ENCODE data around the gene FAM98A. TPM values are rescaled to one million over a fixed set of nuclear protein-coding genes. Genes with fewer than 3 reads are reported as not detected.
A peak's percentile ranks its signal among the peaks of the same experiment; 100 is the strongest.

Gene FAM98A
- polyA plus RNA-seq (2011; rRNA removed) (98.7 and 135 TPM in 2 replicates), polyA minus RNA-seq (2011; rRNA and poly(A)+ RNA removed) (48.1 and 49.6 TPM in 2 replicates)

- POLR2A ChIA-PET, result interaction anchor here (0.7 kb wide), 1 partner anchor 211 kb away, joined by 3 read pairs; no protein-coding TSS in a partner anchor
- peak; percentile 97 for DNase-seq (ENCODE audit: low read depth)
- peak; percentile 26; the same call in 1 of the 2 replicates for TF ChIP-seq CTCF (IDR thresholded peaks at IDR 0.05; ENCODE audit: insufficient read depth, low read depth, low read length)
- H3K36me3 ChIP-seq (ENCODE audit: control insufficient read depth, insufficient read depth, low read length), result peaks cover 1% of the 10 kb centered on the region; the same call in 1 of the 2 replicates
- H3K4me3 ChIP-seq (ENCODE audit: low read depth, low read length), result peak within 1 kb of the TSS; percentile 91
- CTCF ChIA-PET, result interaction anchor here (1.0 to 1.9 kb wide), 2 partner anchors 16 to 566 kb away, joined by 3 to 10 read pairs; no protein-coding TSS in a partner anchor
- no peaks in the 10 kb centered on the region for H3K27me3 ChIP-seq (ENCODE audit: control insufficient read depth, insufficient read depth, low read length)
Measured at GRCh38 chr2:33599175-33599942, at the start of gene FAM98A. Gene FAM98A (minus strand): TSS chr2:33599299. CDS start chr2:33599221, 78 bp downstream.

- peak; percentile 33 for DNase-seq (ENCODE audit: low read depth)
- CTCF ChIA-PET, result interaction anchor here (0.7 kb wide), 1 partner anchor 10 kb away, joined by 3 read pairs; no protein-coding TSS in a partner anchor
- no peak for TF ChIP-seq CTCF (IDR thresholded peaks at IDR 0.05; ENCODE audit: insufficient read depth, low read depth, low read length)
- H3K4me3 ChIP-seq (ENCODE audit: low read depth, low read length), result no peak overlapping the region
- no peaks in the 10 kb centered on the region for H3K27me3 ChIP-seq (ENCODE audit: control insufficient read depth, insufficient read depth, low read length)
- no peaks in the 10 kb centered on the region for H3K36me3 ChIP-seq (ENCODE audit: control insufficient read depth, insufficient read depth, low read length)
- POLR2A ChIA-PET, result no interaction called here
Measured at GRCh38 chr2:33645861-33646260, 46.8 kb upstream of the FAM98A start.

GRCh38 chr2:33644215-33644614 lies 45.1 kb upstream of the FAM98A start:
- Histone ChIP-seq H3K4me3 (ENCODE audit: low read depth, low read length) (no peak overlapping the region), H3K27me3 (ENCODE audit: control insufficient read depth, insufficient read depth, low read length) (no peaks in the 10 kb centered on the region), H3K36me3 (ENCODE audit: control insufficient read depth, insufficient read depth, low read length) (no peaks in the 10 kb centered on the region)
- ChIA-PET CTCF (no interaction called here), POLR2A (interaction anchor here (0.6 kb wide), 1 partner anchor 55 kb away, joined by 3 read pairs; no protein-coding TSS in a partner anchor)
- no peak for TF ChIP-seq CTCF (IDR thresholded peaks at IDR 0.05; ENCODE audit: insufficient read depth, low read depth, low read length)
- DNase-seq (ENCODE audit: low read depth), result no peak

GRCh38 chr2:33636001-33636400 lies 36.9 kb upstream of the FAM98A start:
- Histone ChIP-seq H3K4me3 (ENCODE audit: low read depth, low read length) (no peak overlapping the region), H3K27me3 (ENCODE audit: control insufficient read depth, insufficient read depth, low read length) (0 out of 2 replicates have a peak, but pooled peaks cover 2% of the 10 kb centered on the region), H3K36me3 (ENCODE audit: control insufficient read depth, insufficient read depth, low read length) (no peaks in the 10 kb centered on the region)
- TF ChIP-seq CTCF (IDR thresholded peaks at IDR 0.05; ENCODE audit: insufficient read depth, low read depth, low read length), result no peak
- ChIA-PET POLR2A (no interaction called here), CTCF (interaction anchor here (0.8 kb wide), 1 partner anchor 10 kb away, joined by 3 read pairs; no protein-coding TSS in a partner anchor)
- DNase-seq (ENCODE audit: low read depth), result no peak

GRCh38 chr2:33634261-33634910 lies 35.3 kb upstream of the FAM98A start:
- ChIA-PET POLR2A (no interaction called here), CTCF (no interaction called here)
- H3K27me3 ChIP-seq (ENCODE audit: control insufficient read depth, insufficient read depth, low read length), result 0 out of 2 replicates have a peak, but pooled peaks cover 2% of the 10 kb centered on the region
- H3K4me3 ChIP-seq (ENCODE audit: low read depth, low read length), result no peak overlapping the region
- no peak for DNase-seq (ENCODE audit: low read depth)
- TF ChIP-seq CTCF (IDR thresholded peaks at IDR 0.05; ENCODE audit: insufficient read depth, low read depth, low read length), result no peak
- no peaks in the 10 kb centered on the region for H3K36me3 ChIP-seq (ENCODE audit: control insufficient read depth, insufficient read depth, low read length)
